Epidermal melanocyte (primary cell): ENCODE measurements around the gene SLK.

Experiments used
- DNase-seq: peaks from one replicate; pipeline ENCODE4 v3.0.0; 2011; ENCODE audit warnings: low spot score; ENCODE audit not compliant: insufficient read length

SLK gene

GRCh38 chr10:103941801-103942200 lies 25.1 kb upstream of the SLK start:
- no peak for DNase-seq

- peak; percentile 82 for DNase-seq
Measured at GRCh38 chr10:103942866-103943265, 24.1 kb upstream of the SLK start.

GRCh38 chr10:103947799-103948516 lies 19.0 kb upstream of the SLK start:
- DNase-seq: no peak

- no peak for DNase-seq
Measured at GRCh38 chr10:103949728-103950127, 17.2 kb upstream of the SLK start.

- no peak for DNase-seq
Measured at GRCh38 chr10:103951183-103951582, 15.8 kb upstream of the SLK start.

GRCh38 chr10:103951942-103952341 lies 15.0 kb upstream of the SLK start:
- no peak for DNase-seq

GRCh38 chr10:103954543-103954942 lies 12.4 kb upstream of the SLK start:
- no peak for DNase-seq

GRCh38 chr10:103958996-103959395 lies 7.9 kb upstream of the SLK start:
- DNase-seq: no peak

GRCh38 chr10:103960103-103960502 lies 6.8 kb upstream of the SLK start:
- no peak for DNase-seq

- DNase-seq: no peak
Measured at GRCh38 chr10:103967448-103968071, 620 bp downstream of the SLK start.

- DNase-seq: no peak
Measured at GRCh38 chr10:103968441-103969391, 1.8 kb downstream of the SLK start.

GRCh38 chr10:103969436-103969835 lies 2.5 kb downstream of the SLK start:
- no peak for DNase-seq

GRCh38 chr10:103969857-103970627 lies 3.1 kb downstream of the SLK start:
- no peak for DNase-seq

GRCh38 chr10:103975169-103975568 lies 8.2 kb downstream of the SLK start:
- no peak for DNase-seq

- no peak for DNase-seq
Measured at GRCh38 chr10:103977204-103977603, 10.3 kb downstream of the SLK start.

- no peak for DNase-seq
Measured at GRCh38 chr10:103979530-103979929, 12.6 kb downstream of the SLK start.

- DNase-seq: no peak
Measured at GRCh38 chr10:103980288-103980906, 13.5 kb downstream of the SLK start.

GRCh38 chr10:103982639-103983038 lies 15.7 kb downstream of the SLK start:
- DNase-seq: no peak

- no peak for DNase-seq
Measured at GRCh38 chr10:103983367-103983911, 16.5 kb downstream of the SLK start.

GRCh38 chr10:103985726-103986125 lies 18.8 kb downstream of the SLK start:
- no peak for DNase-seq

- DNase-seq: no peak
Measured at GRCh38 chr10:103986360-103986759, 19.4 kb downstream of the SLK start.
